Nephron progenitor cell (in vitro differentiated cells): Measurements from ENCODE around the gene ABTB2.
"Not testable (repeated sequence)": the region's sequence is repeated elsewhere in the genome, so short reads cannot be mapped to it uniquely, and the experiment has no call there.

ENCODE experiments used
- DNase-seq: peaks from one replicate; pipeline ENCODE4 v3.0.0; 2021
- H3K27ac Mint-ChIP-seq: 2 replicates; pipeline ENCODE4 v1.8.0; 2021; ENCODE audit warnings: mild to moderate bottlenecking, moderate library complexity, mixed read lengths
- H3K27me3 Mint-ChIP-seq: 2 replicates; pipeline ENCODE4 v1.8.0; 2021; ENCODE audit warnings: mild to moderate bottlenecking, low read depth, mixed read lengths; ENCODE audit not compliant: poor library complexity
- H3K36me3 Mint-ChIP-seq: 2 replicates; pipeline ENCODE4 v1.8.0; 2021; ENCODE audit warnings: low read depth, mixed read lengths
- H3K4me1 Mint-ChIP-seq: 2 replicates; pipeline ENCODE4 v1.8.0; 2021; ENCODE audit warnings: mixed read lengths
- H3K4me3 Mint-ChIP-seq: 2 replicates; pipeline ENCODE4 v1.8.0; 2021; ENCODE audit warnings: mild to moderate bottlenecking, moderate library complexity, mixed read lengths
- H3K9me3 Mint-ChIP-seq: 2 replicates; pipeline ENCODE4 v1.8.0; 2021; ENCODE audit warnings: mild to moderate bottlenecking, moderate library complexity, mixed read lengths
- CTCF ChIP-seq: fragments of 200-600 bp; sonication (generic); IDR thresholded peaks from 2 replicates; pipeline ENCODE4 v1.5.0; 2021; ENCODE audit warnings: antibody characterized with exemption

The ABTB2 gene

GRCh38 chr11:34183848-34184391, 173.9 kb downstream of the ABTB2 start:
- TF ChIP-seq CTCF, result no peak
- no peak overlapping the region for H3K27ac Mint-ChIP-seq
- H3K4me1 Mint-ChIP-seq, result peaks cover 42% of the 10 kb centered on the region
- H3K9me3 Mint-ChIP-seq, result no peaks in the 10 kb centered on the region
- H3K4me3 Mint-ChIP-seq, result no peak overlapping the region
- no peak for DNase-seq
- H3K36me3 Mint-ChIP-seq, result no peaks in the 10 kb centered on the region
- peaks cover 62% of the 10 kb centered on the region for H3K27me3 Mint-ChIP-seq

- Mint-ChIP-seq H3K27me3 (peaks cover 69% of the 10 kb centered on the region), H3K36me3 (no peaks in the 10 kb centered on the region), H3K4me1 (peaks cover 34% of the 10 kb centered on the region), H3K9me3 (no peaks in the 10 kb centered on the region), H3K27ac (no peak overlapping the region), H3K4me3 (no peak overlapping the region)
- no peak for TF ChIP-seq CTCF
- no peak for DNase-seq
Observed at GRCh38 chr11:34182921-34183685, 174.7 kb downstream of the ABTB2 start.

- no peak for TF ChIP-seq CTCF
Observed at GRCh38 chr11:34182425-34182824, 175.4 kb downstream of the ABTB2 start.

GRCh38 chr11:34181856-34182405, 175.9 kb downstream of the ABTB2 start:
- H3K27ac Mint-ChIP-seq, result no peak overlapping the region
- no peaks in the 10 kb centered on the region for H3K9me3 Mint-ChIP-seq
- peaks cover 30% of the 10 kb centered on the region for H3K4me1 Mint-ChIP-seq
- peaks cover 66% of the 10 kb centered on the region for H3K27me3 Mint-ChIP-seq
- no peak overlapping the region for H3K4me3 Mint-ChIP-seq
- DNase-seq, result no peak
- no peak for TF ChIP-seq CTCF
- no peaks in the 10 kb centered on the region for H3K36me3 Mint-ChIP-seq

More at GRCh38 chr11:34182425-34182824, 175.4 kb downstream of the ABTB2 start:
- no peak for DNase-seq
- H3K36me3 Mint-ChIP-seq, result no peaks in the 10 kb centered on the region
- H3K27me3 Mint-ChIP-seq, result peaks cover 68% of the 10 kb centered on the region
- H3K4me3 Mint-ChIP-seq, result no peak overlapping the region
- H3K4me1 Mint-ChIP-seq, result peaks cover 35% of the 10 kb centered on the region
- H3K27ac Mint-ChIP-seq, result no peak overlapping the region
- H3K9me3 Mint-ChIP-seq, result no peaks in the 10 kb centered on the region

- no peak for TF ChIP-seq CTCF
- H3K9me3 Mint-ChIP-seq, result no peaks in the 10 kb centered on the region
- H3K4me1 Mint-ChIP-seq, result peaks cover 26% of the 10 kb centered on the region
- H3K36me3 Mint-ChIP-seq, result no peaks in the 10 kb centered on the region
- no peak overlapping the region for H3K27ac Mint-ChIP-seq
- DNase-seq, result no peak
- no peak overlapping the region for H3K4me3 Mint-ChIP-seq
- peaks cover 66% of the 10 kb centered on the region for H3K27me3 Mint-ChIP-seq
Observed at GRCh38 chr11:34181251-34181650, 176.6 kb downstream of the ABTB2 start.

- peaks cover 22% of the 10 kb centered on the region for H3K4me1 Mint-ChIP-seq
- not testable (repeated sequence) for H3K36me3 Mint-ChIP-seq, H3K4me3 Mint-ChIP-seq, H3K9me3 Mint-ChIP-seq, DNase-seq, H3K27ac Mint-ChIP-seq
- peaks cover 68% of the 10 kb centered on the region for H3K27me3 Mint-ChIP-seq
Observed at GRCh38 chr11:34180814-34181165, 177.0 kb downstream of the ABTB2 start.
